ENCODE measurements around the gene NIPAL3. TPM values are rescaled to one million over a fixed set of nuclear protein-coding genes. Genes with fewer than 3 reads are reported as not detected.
"Not testable (repeated sequence)": the region's sequence is repeated elsewhere in the genome, so short reads cannot be mapped to it uniquely, and the experiment has no call there.

NIPAL3 gene
- total RNA-seq, 4 donors from 2014 or later, result 25.0 to 36.5 (median 31.3) TPM

- Histone ChIP-seq H3K4me3 (no peak overlapping the region), H3K36me3 (peaks cover 0 to 45% (median 0%) of the 10 kb centered on the region in 3 donors), H3K27me3 (no peaks in the 10 kb centered on the region), H3K4me1 (peaks cover 0 to 18% (median 0%) of the 10 kb centered on the region in 3 donors), H3K9me3 (no peaks in the 10 kb centered on the region), H3K27ac (no peak overlapping the region)
- intact Hi-C loops (cut with DNase I), result no loop called here
- TF ChIP-seq CTCF (IDR thresholded peaks at IDR 0.05) (no peak), POLR2A (IDR thresholded peaks at IDR 0.05) (no peak)
- WGBS, 2 donors, result 57 to 89% methylated on average over 5 of the region's 5 CpGs
- DNase-seq, result no peak
These were observed 99.3 kb downstream of the NIPAL3 start for GRCh38 chr1:24514946-24515345.

GRCh38 chr1:24515671-24516209 is 100.1 kb downstream of the NIPAL3 start:
- Histone ChIP-seq H3K36me3 (peaks cover 0 to 53% (median 0%) of the 10 kb centered on the region in 3 donors), H3K4me1 (peaks cover 0 to 18% (median 0%) of the 10 kb centered on the region in 3 donors)
- H3K27me3 ChIP-seq; intact Hi-C loops (cut with DNase I); H3K27ac ChIP-seq; DNase-seq; H3K9me3 ChIP-seq; H3K4me3 ChIP-seq: not testable (repeated sequence)
- WGBS, 2 donors, result 60 to 81% methylated on average over 13 to 14 of the region's 14 CpGs

- no peak overlapping the region for H3K27ac ChIP-seq
- intact Hi-C loops (cut with DNase I), result no loop called here
- WGBS, 2 donors, result 82 to 84% methylated on average over 12 of the region's 12 CpGs
- no peaks in the 10 kb centered on the region for H3K27me3 ChIP-seq
- H3K4me3 ChIP-seq, result no peak overlapping the region
- H3K9me3 ChIP-seq, result no peaks in the 10 kb centered on the region
- peaks cover 0 to 61% (median 0%) of the 10 kb centered on the region in 3 donors for H3K36me3 ChIP-seq
- peaks cover 0 to 18% (median 0%) of the 10 kb centered on the region in 3 donors for H3K4me1 ChIP-seq
- TF ChIP-seq CTCF (IDR thresholded peaks at IDR 0.05), result no peak
- no peak for TF ChIP-seq POLR2A (IDR thresholded peaks at IDR 0.05)
- DNase-seq, result no peak
These were observed 100.9 kb downstream of the NIPAL3 start for GRCh38 chr1:24516506-24516905.

GRCh38 chr1:24517898-24518297 is 102.3 kb downstream of the NIPAL3 start:
- DNase-seq, result no peak
- Histone ChIP-seq H3K4me3 (no peak overlapping the region), H3K36me3 (peaks cover 0 to 73% (median 0%) of the 10 kb centered on the region in 3 donors), H3K4me1 (peaks cover 0 to 18% (median 0%) of the 10 kb centered on the region in 3 donors), H3K27me3 (no peaks in the 10 kb centered on the region), H3K9me3 (no peaks in the 10 kb centered on the region), H3K27ac (no peak overlapping the region)
- no peak for TF ChIP-seq CTCF (IDR thresholded peaks at IDR 0.05)
- no peak for TF ChIP-seq POLR2A (IDR thresholded peaks at IDR 0.05)
- 95 to 99% methylated on average over 4 of the region's 4 CpGs for WGBS, 2 donors
- intact Hi-C loops (cut with DNase I), result no loop called here

GRCh38 chr1:24520282-24520681 is 104.7 kb downstream of the NIPAL3 start:
- 91% methylated on average over 5 of the region's 5 CpGs for WGBS, 2 donors
- H3K27me3 ChIP-seq; intact Hi-C loops (cut with DNase I): not testable (repeated sequence)

More at GRCh38 chr1:24520282-24520681, 104.7 kb downstream of the NIPAL3 start:
- peaks cover 0 to 73% (median 0%) of the 10 kb centered on the region in 3 donors for H3K36me3 ChIP-seq
- not testable (repeated sequence) for H3K27ac ChIP-seq, DNase-seq, H3K9me3 ChIP-seq, H3K4me1 ChIP-seq, H3K4me3 ChIP-seq

Other genes starting within 250 kb of the NIPAL3 start
- gene IFNLR1, start 228.5 kb upstream of the NIPAL3 start, total RNA-seq, result 1 to 10 TPM; 2.5 to 4.6 (median 3.5) TPM
- 100 to 1,000 TPM in 2 of 4 donors, 10 to 100 TPM in 2; 77.6 to 179 (median 115) TPM for gene GRHL3, start 96.4 kb upstream of the NIPAL3 start, total RNA-seq
- 1 to 10 TPM; 2.6 to 6.9 (median 5.6) TPM for gene STPG1, start 2.0 kb upstream of the NIPAL3 start, total RNA-seq
- 10 to 100 TPM; 14.4 to 24.1 (median 18.6) TPM for gene RCAN3, start 87.0 kb downstream of the NIPAL3 start, total RNA-seq
- gene NCMAP, start 140.3 kb downstream of the NIPAL3 start, total RNA-seq, result under 1 TPM in 2 of 4 donors, not detected in 2; 0.12 to 0.19 TPM
- gene SRRM1, start 227.5 kb downstream of the NIPAL3 start, total RNA-seq, result 10 to 100 TPM; 44.0 to 91.2 (median 58.1) TPM